Duodenal mucosa (tissue), 2 donors: ENCODE results near the gene FGFBP2.

Source experiments
- H3K27ac ChIP-seq: one replicate; pipeline ENCODE4 v1.7.0; 2013; ENCODE audit warnings: low read depth, low read length
- H3K27me3 ChIP-seq, 2 donors: one replicate each; pipeline ENCODE4 v1.7.0; 2013; ENCODE audit warnings: low read length in 2 of 2, control low read depth in 1 of 2; ENCODE audit not compliant: insufficient read depth in 2 of 2, control insufficient read depth in 1 of 2
- H3K36me3 ChIP-seq, 2 donors: one replicate each; pipeline ENCODE4 v1.7.0; 2013; ENCODE audit warnings: low read length in 2 of 2, control low read depth in 1 of 2; ENCODE audit not compliant: insufficient read depth in 2 of 2, control insufficient read depth in 1 of 2
- H3K4me1 ChIP-seq, 2 donors: one replicate each; pipeline ENCODE4 v1.7.0; 2013; ENCODE audit warnings: low read length in 2 of 2, control low read depth in 1 of 2; ENCODE audit not compliant: insufficient read depth in 2 of 2, control insufficient read depth in 1 of 2
- H3K4me3 ChIP-seq, 2 donors: one replicate each; pipeline ENCODE4 v1.7.0; 2013; ENCODE audit warnings: low read length in 2 of 2, low read depth in 1 of 2
- H3K9ac ChIP-seq, 2 donors: one replicate each; pipeline ENCODE4 v1.7.0; 2013; ENCODE audit warnings: low read length in 2 of 2, low read depth in 1 of 2
- H3K9me3 ChIP-seq, 2 donors: one replicate each; pipeline ENCODE4 v1.7.0; 2013; ENCODE audit warnings: low read length in 2 of 2, control low read depth in 1 of 2; ENCODE audit not compliant: control insufficient read depth in 1 of 2

The FGFBP2 gene

DNA sequence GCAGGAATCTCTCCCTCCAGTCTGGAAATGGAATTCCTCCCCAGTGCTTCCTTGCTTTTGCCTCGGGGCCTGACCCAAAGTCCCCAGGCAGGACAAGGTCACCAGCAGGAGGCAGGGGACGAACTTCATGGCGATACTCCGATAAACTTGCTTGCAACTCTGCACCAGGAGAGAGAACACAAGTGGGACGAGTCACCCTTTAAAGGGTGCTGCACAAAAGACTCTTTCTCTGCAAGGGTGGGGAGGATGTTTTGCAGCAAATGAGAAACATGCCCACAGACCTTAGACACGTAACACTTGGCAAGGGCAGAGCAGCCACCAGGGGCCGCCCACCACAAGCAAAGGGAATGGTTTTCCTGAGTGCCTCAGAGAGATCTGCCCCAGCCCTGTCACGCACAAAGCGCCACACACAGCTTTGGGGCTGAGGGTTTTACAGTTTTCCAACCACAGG, at the start of gene FGFBP2:
Gene FGFBP2 (minus strand): TSS at position 175 of the 451 bp plus-strand sequence. CDS start 46 bp downstream, at position 129.
- Histone ChIP-seq H3K4me3 (no peak within 1 kb of the TSS), H3K36me3 (no peaks in the 10 kb centered on the region), H3K4me1 (no peaks in the 10 kb centered on the region), H3K27me3 (no peaks in the 10 kb centered on the region), H3K9me3 (peaks cover 0 to 5% of the 10 kb centered on the region in 2 donors), H3K9ac (no peak within 1 kb of the TSS), H3K27ac (no peak within 1 kb of the TSS)

GRCh38 chr4:16011173-16011572, 48.2 kb upstream of the FGFBP2 start:
- Histone ChIP-seq H3K27ac (no peak overlapping the region), H3K4me3 (no peak overlapping the region), H3K27me3 (peaks cover 0 to 3% of the 10 kb centered on the region in 2 donors), H3K9me3 (no peaks in the 10 kb centered on the region), H3K9ac (no peak overlapping the region), H3K4me1 (no peaks in the 10 kb centered on the region), H3K36me3 (peaks cover 2 to 3% of the 10 kb centered on the region in 2 donors)

DNA sequence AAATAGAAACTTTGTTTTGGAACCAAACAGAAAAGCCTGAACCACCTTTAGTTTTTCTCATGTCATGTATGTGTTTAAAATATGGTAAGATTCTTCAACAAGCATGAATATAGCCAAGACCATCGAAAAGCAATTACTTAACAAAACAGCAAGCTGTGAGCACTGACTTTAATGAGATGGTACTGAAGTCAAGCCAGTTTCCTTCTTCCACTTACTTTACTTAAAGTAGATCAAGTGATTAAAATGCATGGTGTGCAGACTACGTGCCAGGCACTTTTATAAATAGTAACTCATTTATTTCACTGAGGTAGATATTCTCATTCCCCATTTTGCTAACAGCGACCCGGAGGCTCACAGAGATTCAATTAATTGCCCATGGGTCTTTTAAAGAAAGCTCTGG, 46.2 kb upstream of the FGFBP2 start:
- H3K9me3 ChIP-seq: no peaks in the 10 kb centered on the region
- H3K27me3 ChIP-seq: peaks cover 0 to 3% of the 10 kb centered on the region in 2 donors
- H3K4me1 ChIP-seq: no peaks in the 10 kb centered on the region
- H3K4me3 ChIP-seq: no peak overlapping the region
- H3K36me3 ChIP-seq: peaks cover 3% of the 10 kb centered on the region in 2 donors
- no peak overlapping the region for H3K9ac ChIP-seq
- H3K27ac ChIP-seq: no peak overlapping the region

GRCh38 chr4:16007471-16008095, 44.6 kb upstream of the FGFBP2 start:
- H3K9ac ChIP-seq: no peak overlapping the region
- H3K4me1 ChIP-seq: no peaks in the 10 kb centered on the region
- no peak overlapping the region for H3K4me3 ChIP-seq
- peaks cover 3% of the 10 kb centered on the region in 2 donors for H3K36me3 ChIP-seq
- H3K27me3 ChIP-seq: peaks cover 0 to 3% of the 10 kb centered on the region in 2 donors
- H3K9me3 ChIP-seq: no peaks in the 10 kb centered on the region
- H3K27ac ChIP-seq: no peak overlapping the region

DNA sequence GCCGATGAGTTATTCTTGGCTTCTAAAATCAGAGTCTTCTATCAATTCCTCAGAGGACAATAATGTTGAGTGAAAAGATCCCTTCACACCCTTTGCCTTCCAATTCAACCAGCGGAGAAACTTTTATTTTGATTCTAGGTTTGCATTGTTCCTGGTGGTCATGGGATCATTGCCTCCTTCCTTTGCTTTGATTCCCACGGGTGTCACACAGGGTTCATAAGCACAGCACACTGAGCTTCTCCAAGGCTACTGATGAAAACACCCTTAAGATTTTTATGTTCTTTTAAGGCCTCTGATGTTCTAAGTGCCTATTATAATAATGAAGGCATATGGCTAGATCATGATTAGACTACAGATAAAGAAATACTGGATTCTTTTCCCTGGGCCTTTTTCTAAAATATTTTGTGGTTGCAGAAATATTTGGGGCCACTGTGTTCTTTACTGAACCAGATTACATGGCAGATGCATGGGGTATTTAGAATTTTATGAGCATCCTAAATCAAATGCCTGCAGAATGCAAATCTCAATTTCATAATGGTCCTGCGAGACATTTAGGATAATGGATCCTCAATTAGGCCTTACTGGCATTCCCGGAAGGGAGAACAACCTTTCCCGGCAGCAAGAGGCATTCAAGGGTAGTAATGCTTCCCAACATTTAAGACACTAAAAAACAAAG, 43.9 kb upstream of the FGFBP2 start:
- H3K4me1 ChIP-seq: no peaks in the 10 kb centered on the region
- peaks cover 0 to 3% of the 10 kb centered on the region in 2 donors for H3K27me3 ChIP-seq
- peaks cover 3% of the 10 kb centered on the region in 2 donors for H3K36me3 ChIP-seq
- H3K27ac ChIP-seq: no peak overlapping the region
- H3K4me3 ChIP-seq: no peak overlapping the region
- no peak overlapping the region for H3K9ac ChIP-seq
- H3K9me3 ChIP-seq: no peaks in the 10 kb centered on the region

- Histone ChIP-seq H3K27me3 (peaks cover 0 to 2% of the 10 kb centered on the region in 2 donors), H3K4me3 (no peak overlapping the region), H3K4me1 (no peaks in the 10 kb centered on the region), H3K9me3 (no peaks in the 10 kb centered on the region), H3K36me3 (peaks cover 3% of the 10 kb centered on the region in 2 donors), H3K27ac (no peak overlapping the region), H3K9ac (no peak overlapping the region)
Observed at GRCh38 chr4:16005676-16006075, 42.7 kb upstream of the FGFBP2 start.

DNA sequence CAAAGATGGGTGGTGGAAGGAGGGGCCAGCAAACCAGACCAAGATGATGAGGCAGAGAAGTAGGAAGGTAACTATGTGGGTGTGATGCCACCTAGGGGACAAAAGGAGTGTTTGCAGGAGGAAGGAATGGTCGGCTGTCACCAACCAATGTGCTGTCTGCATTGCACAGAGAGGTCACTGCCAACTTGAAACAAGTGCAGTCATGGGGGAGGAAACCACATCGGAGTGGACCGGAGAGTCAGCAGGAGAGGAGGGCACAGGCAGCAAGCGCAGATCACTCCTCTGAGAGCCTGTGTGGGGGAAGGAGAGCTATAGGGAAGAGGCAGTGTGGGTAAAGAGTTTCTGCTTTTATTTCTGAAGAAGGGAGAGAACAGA, 38.5 kb upstream of the FGFBP2 start:
- Histone ChIP-seq H3K9me3 (no peaks in the 10 kb centered on the region), H3K36me3 (peaks cover 3% of the 10 kb centered on the region in 2 donors), H3K27me3 (peaks cover 0 to 2% of the 10 kb centered on the region in 2 donors), H3K4me1 (no peaks in the 10 kb centered on the region), H3K4me3 (no peak overlapping the region), H3K27ac (no peak overlapping the region), H3K9ac (no peak overlapping the region)

- no peak overlapping the region for H3K27ac ChIP-seq
- H3K9me3 ChIP-seq: no peaks in the 10 kb centered on the region
- H3K4me1 ChIP-seq: no peaks in the 10 kb centered on the region
- no peak overlapping the region for H3K9ac ChIP-seq
- no peaks in the 10 kb centered on the region for H3K36me3 ChIP-seq
- H3K27me3 ChIP-seq: peaks cover 0 to 2% of the 10 kb centered on the region in 2 donors
- H3K4me3 ChIP-seq: no peak overlapping the region
Observed at GRCh38 chr4:16000708-16001483, 37.9 kb upstream of the FGFBP2 start.

DNA sequence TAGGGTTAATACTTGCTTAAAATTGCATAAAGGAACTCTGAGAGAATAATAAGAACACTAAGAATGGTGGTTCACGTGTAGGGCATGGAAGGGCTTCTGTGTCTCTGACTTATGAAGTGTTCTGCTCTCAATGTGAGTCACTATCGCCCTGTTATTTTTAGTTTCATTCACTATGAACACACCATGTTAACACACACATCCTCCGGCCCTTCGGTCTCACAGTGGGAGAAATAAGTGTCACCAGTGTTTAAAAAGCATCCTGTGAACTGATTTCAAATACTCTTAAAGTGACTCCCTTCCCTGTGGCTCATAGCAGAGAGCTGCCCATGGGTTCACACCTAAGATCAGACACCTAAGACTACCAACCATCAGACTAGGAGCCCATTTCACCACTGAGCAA, 33.8 kb upstream of the FGFBP2 start:
- Histone ChIP-seq H3K36me3 (peaks cover 0 to 5% of the 10 kb centered on the region in 2 donors), H3K9ac (no peak overlapping the region), H3K27ac (no peak overlapping the region), H3K4me1 (no peaks in the 10 kb centered on the region), H3K4me3 (no peak overlapping the region), H3K27me3 (peaks cover 0 to 2% of the 10 kb centered on the region in 2 donors), H3K9me3 (no peaks in the 10 kb centered on the region)

DNA sequence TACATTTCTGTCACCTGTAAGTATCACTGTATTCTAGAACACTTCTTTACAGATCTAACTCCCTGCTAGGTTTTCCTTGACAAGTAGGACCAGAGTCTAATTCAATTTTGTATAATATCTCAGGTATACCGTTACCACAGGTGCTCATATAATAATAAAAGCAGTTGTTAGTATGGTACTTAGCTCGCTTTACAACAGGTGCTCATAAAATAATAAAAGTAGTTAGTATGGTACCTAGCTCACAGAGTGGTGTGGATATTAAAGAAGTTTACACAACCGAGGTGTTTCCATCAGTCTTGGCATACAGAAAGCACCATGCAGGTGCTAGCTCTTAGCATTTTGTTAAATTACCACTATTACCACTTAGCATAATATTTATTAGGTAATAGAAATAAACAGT, 32.9 kb upstream of the FGFBP2 start:
- peaks cover 0 to under 1% of the 10 kb centered on the region in 2 donors for H3K27me3 ChIP-seq

More for the DNA sequence above, 32.9 kb upstream of the FGFBP2 start:
- Histone ChIP-seq H3K27ac (no peak overlapping the region), H3K9me3 (no peaks in the 10 kb centered on the region), H3K9ac (no peak overlapping the region), H3K36me3 (peaks cover under 1 to 5% of the 10 kb centered on the region in 2 donors), H3K4me1 (no peaks in the 10 kb centered on the region), H3K4me3 (no peak overlapping the region)
